ENCODE results near the gene TMEM125.

TMEM125 gene

DNA sequence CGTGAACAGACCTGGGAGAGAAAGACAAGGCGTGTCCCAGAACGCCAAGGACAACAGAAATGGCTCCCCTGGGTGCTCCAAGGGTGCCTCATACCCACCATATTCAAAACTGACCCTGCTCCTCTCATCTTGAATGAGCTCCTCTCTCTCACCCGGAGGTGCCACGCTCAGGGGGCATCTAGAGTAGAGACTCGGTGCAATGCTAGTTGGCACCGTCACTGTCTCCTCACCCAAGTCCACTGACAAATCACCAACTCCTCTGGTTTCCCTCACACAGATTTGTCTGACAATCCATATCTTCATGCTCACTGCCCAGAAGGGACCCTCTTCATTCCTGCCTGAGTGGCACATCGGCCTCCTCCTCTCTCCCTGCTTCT is 5.0 kb downstream of the TMEM125 start:
- DNase-seq, result no peak

DNA sequence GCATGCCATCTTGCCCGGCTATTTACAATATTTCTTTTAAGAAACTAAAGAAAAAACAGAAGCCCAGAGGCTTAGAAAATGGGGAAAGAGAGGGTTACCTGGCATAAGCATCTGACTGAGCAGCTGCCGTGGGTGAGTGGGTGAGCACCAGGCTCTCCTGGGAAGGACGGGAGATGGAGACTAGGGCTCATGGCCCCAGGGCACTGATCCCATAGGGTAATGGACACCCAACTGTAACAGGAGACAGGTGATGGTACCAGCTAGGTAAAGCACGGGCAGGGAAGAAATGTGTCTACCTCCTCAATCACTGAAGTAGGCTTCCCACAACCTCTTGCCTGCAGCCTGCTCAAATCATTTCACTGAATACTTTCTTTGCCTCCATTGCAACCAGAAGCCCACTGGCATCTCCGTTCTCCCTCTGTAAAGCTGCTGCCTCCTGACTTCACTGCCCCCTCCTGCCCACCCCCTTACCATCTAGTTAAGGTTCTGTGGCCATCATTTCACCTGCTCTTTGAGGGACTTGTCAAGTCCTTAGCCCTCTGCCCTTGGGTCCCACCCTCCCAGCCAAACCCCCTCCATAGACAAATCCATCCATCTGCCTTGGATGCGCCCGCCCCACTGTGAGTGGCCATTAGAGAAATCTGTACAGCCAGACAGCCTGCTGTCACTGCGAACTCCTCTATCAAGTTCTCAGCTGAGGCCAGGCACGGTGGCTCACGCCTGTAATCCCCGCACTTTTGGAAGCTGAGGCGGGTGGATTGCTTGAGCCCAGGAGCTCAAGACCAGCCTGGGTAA is 6.2 kb downstream of the TMEM125 start:
- DNase-seq, result no peak

DNA sequence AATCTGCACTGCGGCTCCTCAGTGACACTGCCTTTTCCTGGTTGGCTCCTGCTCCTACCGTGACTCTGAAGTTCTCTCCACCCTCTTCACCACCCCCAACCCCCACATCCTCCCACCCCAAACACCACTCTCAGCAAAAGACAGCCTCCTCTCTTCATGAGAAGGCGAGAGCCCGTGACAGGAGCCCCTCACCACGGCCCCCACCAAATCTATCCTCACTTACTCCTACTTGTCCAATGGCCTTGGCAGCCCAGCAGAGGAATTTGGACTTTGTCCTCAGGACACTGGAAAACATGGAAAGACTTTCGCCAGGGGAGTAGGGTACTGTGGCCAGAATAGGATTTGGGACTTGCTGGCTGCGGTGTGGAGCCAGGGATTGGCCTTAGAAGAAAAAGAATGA is 6.9 kb downstream of the TMEM125 start:
- no peak for DNase-seq

DNA sequence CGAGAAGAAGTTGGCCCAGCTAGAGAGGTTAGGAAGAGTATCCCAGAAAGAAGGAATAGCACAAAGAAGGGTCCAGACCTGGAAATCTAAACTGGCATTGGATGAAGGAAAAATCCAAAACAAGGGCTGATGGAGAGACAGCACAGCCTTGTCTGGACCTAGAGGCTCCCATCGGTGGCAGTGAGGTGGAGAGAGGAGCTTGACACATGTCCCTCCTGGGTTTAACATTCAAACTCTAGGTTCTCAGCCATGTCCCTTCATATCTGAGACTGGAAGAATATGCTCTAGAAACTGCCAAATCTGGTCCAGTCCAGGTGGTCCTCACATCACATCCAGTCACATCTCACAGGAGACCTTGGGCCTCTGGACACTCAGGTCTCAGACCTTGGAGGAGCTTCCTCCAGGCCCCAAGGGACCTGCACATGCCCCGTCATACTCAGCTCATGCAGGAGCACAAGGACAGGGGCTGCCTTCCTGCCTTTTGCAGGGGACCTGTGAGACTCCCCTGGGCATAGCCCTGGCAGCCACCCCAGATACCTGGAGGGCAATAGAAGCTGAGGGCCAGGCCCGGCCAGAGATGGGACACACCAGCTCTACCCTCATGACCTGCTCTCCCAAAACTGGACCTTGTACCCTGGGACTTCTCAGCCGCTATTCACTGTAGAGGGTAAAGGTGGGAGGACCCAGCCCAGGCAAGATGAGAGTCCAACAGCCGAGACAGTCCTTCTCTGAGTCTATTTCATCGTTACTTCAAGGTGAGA is 7.5 kb downstream of the TMEM125 start:
- DNase-seq, result no peak

DNA sequence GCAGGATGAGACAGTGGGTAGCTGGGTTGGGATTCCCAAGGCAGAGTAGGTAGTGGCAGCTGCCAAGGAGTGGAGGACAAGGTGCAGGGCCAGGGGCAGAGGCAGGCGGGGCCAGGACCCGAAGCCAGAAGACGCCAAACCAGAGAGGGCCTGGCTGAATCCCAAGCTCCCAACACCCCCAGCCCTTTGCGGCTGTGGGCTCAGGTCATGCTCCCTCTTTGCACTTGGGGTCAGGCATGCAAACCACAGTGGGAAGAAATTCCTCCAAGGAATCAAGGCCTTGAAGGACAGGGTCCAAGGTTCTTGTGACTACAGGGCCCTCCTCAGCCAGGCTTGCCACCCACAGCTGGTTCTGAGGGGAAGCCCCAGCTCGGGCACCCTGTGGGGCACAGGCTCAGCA is 9.4 kb downstream of the TMEM125 start:
- no peak for DNase-seq

DNA sequence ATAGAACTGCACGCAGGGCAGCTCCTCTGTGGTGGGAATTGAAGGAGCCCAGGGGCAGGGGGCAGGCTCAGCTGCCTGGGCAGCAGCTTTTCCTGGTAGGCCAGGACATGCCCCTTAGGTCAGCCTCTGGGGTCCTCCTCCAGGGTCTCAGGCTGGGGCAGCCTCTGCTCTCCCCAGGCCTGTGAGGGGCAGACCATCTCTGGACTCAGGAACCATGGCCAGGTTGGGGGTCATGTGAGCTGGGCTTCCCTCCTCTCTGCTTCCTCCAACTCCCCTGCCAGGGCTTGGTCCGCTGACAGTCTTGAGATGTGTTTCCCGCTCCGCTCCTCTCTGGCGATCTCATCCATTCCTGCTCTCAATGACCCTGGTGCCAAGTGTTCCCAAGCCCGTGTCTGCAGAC is 9.9 kb downstream of the TMEM125 start:
- no peak for DNase-seq

DNA sequence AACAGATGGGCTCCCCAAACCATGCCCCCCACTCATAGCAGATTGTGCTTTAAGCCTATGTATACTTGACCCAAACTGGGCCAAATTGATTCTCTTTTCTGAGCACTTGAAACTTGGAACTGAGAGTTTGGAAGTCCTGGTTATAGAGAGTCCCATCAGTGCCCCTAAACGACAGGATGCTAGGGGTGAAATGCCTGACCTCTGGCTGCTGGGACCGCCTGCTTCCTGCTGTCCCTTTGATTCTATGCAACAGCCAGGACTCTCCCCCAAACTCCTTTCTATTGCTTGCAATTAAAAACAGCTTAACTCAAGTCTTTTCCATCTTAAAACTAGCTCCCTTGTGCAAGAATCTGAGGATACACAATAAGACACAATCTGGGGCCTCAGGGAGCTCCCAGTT is 10.9 kb downstream of the TMEM125 start:
- DNase-seq, result no peak

DNA sequence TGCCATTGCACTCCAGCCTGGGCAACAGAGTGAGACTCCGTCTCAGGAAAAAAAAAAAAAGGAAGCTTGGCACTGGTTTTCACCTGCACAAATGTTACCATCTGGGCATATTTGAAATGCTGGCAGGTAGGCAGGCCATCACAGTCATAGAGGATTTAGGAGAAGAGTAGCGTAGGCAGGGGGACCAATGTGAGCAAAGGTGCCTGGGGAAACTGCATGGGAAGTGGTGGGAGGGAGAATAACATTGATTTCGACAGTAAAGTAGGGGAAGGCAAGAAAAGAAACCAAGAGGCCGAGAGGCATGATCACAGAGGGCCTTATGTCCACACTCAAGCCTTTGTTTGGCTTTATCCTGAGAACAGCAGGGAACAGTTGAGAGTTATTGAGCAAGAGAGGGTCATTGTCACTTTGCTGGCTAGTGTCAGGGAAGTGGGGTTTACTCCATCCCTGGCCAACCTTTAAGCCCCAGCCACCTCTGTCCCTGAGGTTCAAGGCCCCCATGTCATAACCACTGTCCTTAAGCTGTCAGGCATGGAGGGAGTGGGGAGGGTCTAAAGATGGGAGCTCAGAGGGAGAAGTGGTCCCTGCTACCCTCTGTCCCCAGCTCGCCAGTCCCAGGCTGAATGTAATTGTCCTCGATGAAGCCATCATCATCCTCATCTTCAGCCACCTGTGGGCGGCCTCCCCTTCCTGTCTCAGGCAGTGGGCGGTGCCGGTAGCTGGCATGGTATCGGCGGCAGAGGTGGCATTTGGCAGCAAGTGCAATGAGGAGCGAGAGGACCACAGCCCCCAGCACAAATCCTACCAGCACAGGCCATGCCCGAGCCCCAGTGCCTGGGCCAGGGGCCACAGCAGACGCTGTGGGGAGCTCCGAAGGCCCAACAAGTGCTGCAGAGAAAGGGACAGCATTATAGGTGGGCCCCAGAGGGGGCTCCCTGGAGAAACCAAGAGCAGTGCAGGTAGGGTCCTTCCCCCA is 12.7 kb downstream of the TMEM125 start:
- DNase-seq, result no peak

DNA sequence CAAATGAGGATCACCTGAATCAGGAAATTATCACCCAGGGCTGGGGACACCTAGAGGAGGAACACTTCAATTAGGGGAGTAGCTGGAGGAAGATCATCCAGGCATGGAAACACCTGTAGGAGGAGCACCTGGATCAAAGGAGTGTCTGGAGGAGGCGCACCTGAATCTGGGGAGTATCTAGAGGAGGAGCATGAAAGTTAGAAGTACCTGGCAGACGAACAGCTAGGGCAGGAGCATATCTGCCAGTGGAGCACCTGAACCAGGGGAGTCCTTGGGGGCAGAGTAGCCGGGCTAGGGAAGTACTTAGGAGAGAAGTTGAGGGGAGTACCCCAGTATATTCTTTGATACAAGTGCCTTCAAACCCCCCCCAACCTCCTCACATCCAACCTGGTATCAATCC is 14.3 kb downstream of the TMEM125 start:
- no peak for DNase-seq

DNA sequence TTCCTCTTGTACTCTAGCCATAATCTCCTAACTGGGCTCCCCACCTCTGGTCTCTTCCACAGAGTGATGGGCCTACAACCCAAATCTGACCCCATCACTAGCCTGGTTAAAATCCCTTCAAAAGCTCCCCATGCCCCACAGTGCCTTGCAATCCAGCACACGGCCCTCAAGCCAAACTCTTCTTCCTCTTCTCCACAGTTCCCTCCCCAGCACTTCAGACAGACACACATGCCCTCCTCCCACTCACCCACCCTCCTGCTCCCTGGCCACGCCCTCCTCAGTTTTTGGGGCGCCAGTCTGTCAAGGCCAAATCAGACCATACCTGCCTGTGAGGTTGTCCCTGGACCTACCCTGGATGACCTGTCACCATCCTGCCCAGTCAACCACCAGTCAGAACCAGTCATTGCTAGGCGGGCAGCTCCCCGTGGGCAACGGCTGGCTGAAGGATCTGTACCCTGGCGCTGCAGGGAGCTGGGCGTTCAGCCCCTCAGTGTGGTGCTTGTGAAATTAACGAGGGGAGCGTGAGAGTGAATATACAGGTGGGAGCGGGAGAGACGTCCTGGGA is 14.8 kb downstream of the TMEM125 start:
- no peak for DNase-seq

DNA sequence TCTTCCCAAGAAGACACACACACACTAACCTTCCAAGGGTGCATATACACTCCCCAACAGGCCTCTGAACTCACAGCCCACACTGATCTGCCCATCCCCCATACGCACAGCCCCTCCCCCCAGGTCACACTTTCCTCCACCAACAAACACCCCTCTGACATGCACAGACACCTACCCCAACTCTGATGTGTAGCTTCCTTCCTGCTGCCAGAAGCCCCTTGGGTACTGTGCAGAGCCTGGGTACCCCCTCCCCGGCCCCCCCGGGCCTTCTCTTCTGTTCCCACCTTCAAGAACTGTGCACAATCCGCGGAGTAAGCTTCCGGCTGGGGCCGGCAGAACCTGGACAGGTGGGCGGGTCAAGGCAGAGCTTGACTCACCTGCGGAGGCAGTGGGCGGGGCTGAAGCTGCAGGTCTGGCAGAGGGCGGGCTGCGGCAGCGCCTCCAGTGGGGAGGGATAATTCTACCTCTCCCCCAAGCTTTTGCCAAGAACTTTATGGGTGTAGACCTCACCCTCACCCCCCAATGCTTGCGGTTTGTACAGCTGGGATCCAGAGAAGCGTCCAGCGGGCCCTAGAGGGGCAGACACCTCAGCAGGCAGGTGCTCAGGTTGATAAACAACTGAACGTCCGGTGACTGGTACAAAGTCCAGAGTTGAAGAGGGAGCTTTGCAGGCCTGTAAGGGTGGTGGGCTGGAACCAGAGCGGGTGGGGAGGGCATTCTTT is 15.6 kb downstream of the TMEM125 start, which contains the start of gene C1orf210:
C1orf210 (minus strand) TSS at position 313 of the 722 bp plus-strand sequence. CDS start 2,311 bp downstream, outside the sequence.
- DNase-seq, result no peak

DNA sequence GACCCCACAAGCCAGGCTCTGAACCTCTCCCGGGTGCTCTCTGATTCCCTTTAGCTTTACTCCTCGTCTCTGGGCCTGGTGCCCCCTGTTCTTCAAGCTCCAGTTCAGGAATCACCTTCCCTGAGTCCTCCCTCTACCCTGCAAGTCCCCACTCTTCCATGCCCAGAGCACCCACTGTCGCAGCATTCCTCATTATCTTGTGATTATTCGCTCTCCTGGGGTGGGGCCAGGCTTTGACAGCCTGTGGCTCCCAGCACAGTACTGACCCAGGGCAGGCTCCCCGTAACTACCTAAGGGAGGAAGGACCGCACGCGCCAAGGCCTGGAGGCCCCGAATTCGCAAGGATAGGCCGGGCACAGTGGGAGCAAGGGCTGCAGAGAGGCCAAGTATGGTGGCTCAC is 16.3 kb downstream of the TMEM125 start:
- no peak for DNase-seq

DNA sequence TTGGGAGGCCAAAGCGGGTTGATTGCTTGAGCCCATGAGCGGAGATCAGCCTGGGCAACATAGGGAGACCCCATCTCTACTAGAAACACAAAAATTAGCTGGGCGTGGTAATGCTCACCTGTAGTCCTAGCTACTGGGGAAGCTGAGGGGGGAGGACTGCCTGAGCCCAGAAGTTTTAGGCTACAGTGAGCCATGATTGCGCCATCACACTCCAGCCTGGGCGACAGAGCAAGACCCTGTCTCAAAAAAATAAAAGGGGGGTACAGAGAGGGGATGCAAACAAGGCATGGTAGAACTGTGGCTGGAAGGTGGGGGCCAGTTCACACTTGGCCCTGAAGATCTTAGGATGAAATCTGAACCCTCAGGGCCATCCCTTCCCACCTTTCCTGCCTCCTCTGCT is 16.8 kb downstream of the TMEM125 start:
- no peak for DNase-seq

DNA sequence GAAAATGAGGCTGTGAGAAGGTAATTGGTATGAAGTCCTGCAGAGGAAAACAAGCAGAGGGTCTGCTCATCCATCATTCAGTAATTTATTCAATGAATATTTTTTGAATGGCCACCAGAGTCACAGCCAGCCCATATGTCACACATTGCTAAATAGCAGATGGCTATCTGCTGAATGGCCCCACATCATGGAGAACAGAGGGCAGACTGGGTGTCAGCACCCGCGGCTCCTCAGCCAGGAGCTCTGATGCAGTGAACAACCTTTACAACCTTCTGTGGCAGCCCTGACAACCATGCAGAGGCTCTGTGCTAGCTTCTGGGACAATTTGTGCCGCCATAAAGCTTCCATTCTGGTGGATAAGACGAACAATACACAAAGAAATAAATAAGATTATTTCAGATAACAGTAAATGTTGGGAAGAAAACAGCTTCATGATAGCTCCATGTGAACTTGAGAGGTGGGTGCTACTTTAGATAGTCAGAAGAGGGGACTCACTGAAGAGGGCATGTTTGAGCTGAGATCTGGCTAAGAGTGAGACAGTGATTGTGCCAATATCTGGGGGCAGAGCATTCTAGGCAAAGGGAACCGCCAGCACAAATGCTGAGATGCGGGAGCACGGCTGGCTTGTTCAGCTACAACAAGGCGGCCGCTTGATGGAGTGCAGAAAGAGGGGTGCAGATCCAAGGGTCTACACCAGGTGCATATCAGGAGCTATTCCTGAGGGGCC is 18.4 kb downstream of the TMEM125 start:
- DNase-seq, result no peak

DNA sequence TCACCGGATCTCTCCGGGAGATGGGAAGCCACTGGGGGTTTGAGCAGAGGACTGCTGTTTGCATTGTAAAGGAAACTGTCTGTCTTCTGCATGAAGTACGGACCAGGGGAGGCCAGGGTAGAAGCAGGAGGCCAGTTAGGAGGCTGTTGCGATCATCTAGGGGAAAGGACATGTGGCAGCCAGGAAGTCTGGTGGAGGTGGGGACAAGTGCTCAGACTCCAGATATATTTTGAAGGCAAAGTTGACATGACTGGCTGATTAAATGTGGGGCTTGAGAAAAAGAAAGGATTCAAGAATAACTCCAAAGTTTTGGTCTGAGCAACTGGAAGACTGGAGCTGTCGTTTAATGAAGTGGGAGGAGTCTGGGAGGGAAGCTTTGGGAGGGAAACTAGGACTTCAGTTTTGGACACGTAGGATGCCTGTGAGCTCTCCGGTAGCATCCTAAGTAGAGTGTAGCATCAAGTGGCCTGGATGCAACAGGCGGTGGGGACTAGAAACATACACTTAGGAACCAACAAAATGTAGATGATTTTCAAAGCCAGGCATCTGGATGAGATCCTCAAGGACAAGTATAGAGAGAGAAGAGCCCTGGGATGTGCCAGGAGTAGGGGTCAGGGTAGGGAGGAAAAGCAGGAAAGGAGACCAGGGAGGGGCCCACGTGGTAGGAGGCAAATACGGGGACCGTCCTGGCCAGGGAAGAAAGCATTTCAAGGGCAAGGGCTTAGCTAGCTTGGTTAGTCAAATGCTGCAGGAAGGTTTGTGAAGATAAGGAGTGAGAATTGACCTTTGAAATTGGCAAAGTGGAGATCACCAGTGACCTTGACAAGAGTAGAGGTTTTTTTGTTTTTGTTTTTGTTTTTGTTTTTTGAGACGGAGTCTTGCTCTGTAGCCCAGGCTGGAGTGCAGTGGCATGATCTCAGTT is 19.3 kb downstream of the TMEM125 start:
- DNase-seq, result no peak

DNA sequence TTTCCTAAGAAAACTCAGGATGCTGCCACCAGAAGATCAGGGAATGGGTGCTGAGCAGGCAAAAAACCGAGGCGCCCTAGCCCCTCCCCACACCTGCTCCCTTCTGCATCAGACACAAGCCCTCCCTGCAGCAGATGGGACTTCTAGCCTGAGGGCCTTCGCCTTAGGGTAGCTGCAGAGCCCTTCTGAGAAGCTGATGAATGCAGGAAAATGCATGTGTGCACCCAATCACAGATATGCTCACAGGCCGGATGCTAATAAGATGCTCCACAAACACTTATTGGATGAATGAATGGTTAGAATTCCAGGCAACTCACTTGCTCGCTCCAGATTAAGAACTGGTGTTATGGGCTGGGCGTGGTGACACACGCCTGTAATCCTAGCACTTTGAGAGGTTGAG is 22.4 kb downstream of the TMEM125 start:
- DNase-seq, result no peak

DNA sequence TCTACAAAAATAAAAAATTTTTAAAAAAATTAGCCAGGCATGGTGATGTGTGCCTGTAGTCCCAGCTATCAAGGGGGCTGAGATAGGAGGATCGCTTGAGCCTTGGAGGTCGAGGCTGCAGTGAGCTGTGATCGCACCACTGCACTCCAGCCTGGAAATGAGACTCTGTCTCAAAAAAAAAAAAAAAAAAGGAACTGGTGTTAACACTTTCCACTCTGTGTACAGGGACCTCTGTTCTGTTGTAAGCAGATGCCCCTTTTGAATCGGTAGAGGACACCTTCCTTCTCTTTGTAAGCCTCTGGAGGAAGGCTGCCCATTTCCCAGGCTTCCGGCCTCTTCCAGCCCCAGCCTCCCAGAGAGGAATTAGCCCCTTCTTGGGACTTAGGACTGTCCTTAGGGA is 22.9 kb downstream of the TMEM125 start:
- DNase-seq, result no peak

DNA sequence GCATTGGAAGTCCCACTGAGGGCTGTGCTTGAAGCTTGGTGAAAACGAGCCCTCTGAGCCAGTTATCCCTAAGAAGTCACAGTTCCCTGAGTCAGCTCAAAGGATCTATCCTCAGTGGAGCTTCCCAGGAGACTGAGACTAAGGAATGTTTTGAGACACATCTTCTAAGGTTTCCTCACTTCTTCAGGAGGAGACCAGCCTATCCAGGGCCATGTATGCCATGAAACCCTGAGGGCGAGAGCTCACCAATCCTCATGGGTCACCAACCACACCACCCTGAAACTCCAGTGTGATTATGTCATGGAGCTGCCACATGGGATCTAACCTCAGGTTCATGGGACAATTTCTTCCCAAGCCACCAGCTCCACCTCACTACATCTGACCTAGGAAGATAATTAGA is 23.4 kb downstream of the TMEM125 start:
- no peak for DNase-seq

DNA sequence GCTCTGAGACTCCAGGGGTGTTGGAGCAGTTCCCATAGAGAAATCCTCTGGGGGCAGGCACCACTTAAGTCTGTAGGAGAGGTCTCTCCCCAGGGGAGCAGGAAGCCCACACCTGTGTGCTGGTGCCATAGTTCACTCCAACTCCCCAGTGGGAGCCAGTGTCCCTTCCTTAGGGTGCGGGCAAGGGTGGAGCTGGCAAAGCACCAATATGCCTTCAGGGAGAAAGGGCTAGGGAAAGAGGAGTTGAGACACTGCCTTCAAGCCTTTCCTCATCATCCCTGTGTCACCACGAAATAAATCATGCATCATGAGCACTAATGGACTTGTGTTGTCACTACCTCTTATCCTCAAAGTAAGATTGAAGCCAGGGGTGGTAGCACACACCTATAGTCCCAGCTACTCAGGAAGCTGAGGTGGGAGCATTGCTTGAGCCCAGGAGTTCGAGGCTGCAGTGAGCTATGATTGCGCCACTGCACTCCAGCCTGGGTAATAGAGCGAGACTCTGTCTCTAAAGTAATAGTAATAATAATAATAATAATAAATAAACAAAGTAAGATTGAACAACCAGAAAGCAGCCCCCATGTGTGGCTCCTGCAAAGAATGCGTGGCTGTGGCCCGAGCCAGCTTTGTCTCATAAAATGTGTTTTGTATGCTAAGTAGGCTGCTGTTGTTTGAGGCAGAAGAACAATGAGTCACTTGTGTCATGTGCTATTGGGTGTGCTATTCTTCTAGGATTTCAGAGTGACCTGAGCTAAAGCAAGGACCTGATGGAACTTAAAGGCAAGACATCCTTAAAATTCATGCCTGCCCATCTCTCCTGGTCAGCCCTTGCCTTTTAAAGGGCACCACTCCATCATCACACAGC is 24.3 kb downstream of the TMEM125 start:
- DNase-seq, result no peak

Data from AML-193 (cell line).